DND-41 (cell line): ENCODE results near the gene TBC1D10A.

Experiments
- ATAC-seq: fragments of 200-7000 bp; cut with Tn5 transposase; 3 replicates; pipeline ENCODE4 v1.9.1; 2021; ENCODE audit warnings: low read depth; ENCODE audit not compliant: insufficient read depth
- DNase-seq: peaks from one replicate; pipeline ENCODE4 v3.0.0-alpha.2; 2020
- H2AFZ ChIP-seq: 2 replicates; pipeline ENCODE4 v1.6.0; 2012; ENCODE audit warnings: low read depth, low read length
- H3K27ac ChIP-seq: 2 replicates; pipeline ENCODE4 v1.5.1; 2012; ENCODE audit warnings: low read length, inconsistent platforms
- H3K27me3 ChIP-seq: fragments of 200-600 bp; sonication (generic); 2 replicates; pipeline ENCODE4 v1.6.0; 2012; ENCODE audit warnings: low read length, mild to moderate bottlenecking, inconsistent platforms; ENCODE audit not compliant: insufficient read depth, poor library complexity
- H3K36me3 ChIP-seq: 2 replicates; pipeline ENCODE4 v1.5.1; 2012; ENCODE audit warnings: low read length, inconsistent platforms; ENCODE audit not compliant: insufficient read depth
- H3K4me1 ChIP-seq: 2 replicates; pipeline ENCODE4 v1.5.1; 2012; ENCODE audit warnings: mild to moderate bottlenecking, low read length; ENCODE audit not compliant: insufficient read depth
- H3K4me2 ChIP-seq: 2 replicates; pipeline ENCODE4 v1.6.0; 2012; ENCODE audit warnings: mild to moderate bottlenecking, moderate library complexity, low read length, inconsistent platforms; ENCODE audit not compliant: insufficient read depth
- H3K4me3 ChIP-seq, 2 experiments: fragments of 200-600 bp in 1 of 2; shearing (Covaris generic) in 1 of 2; 2 replicates each; pipeline ENCODE4 v1.5.1; 2012 to 2016; ENCODE audit warnings: inconsistent platforms in 2 of 2, low read length in 2 of 2, mild to moderate bottlenecking in 2 of 2, low read depth in 1 of 2, moderate library complexity in 1 of 2
- H3K79me2 ChIP-seq: 2 replicates; pipeline ENCODE4 v1.6.0; 2012; ENCODE audit warnings: low read length, inconsistent platforms; ENCODE audit not compliant: insufficient read depth
- H3K9ac ChIP-seq: 2 replicates; pipeline ENCODE4 v1.6.0; 2012; ENCODE audit warnings: low read depth, mild to moderate bottlenecking, inconsistent platforms, low read length, moderate library complexity
- H3K9me3 ChIP-seq: 2 replicates; pipeline ENCODE4 v1.5.1; 2012; ENCODE audit warnings: low read length, moderate library complexity, mild to moderate bottlenecking, inconsistent platforms; ENCODE audit not compliant: insufficient read depth, severe bottlenecking
- H4K20me1 ChIP-seq: 2 replicates; pipeline ENCODE4 v1.6.0; 2012; ENCODE audit warnings: low read length; ENCODE audit not compliant: insufficient read depth
- EZH2 ChIP-seq: IDR thresholded peaks from 3 replicates; pipeline ENCODE4 v1.6.1; 2012; ENCODE audit warnings: borderline replicate concordance, low read depth, mild to moderate bottlenecking, moderate library complexity, low read length, inconsistent platforms; ENCODE audit not compliant: severe bottlenecking
- TF ChIP-seq, protein P1 (sequence below): IDR thresholded peaks from 2 replicates; pipeline ENCODE4 v1.5.1; 2012; ENCODE audit warnings: borderline replicate concordance, low read length, moderate library complexity, mild to moderate bottlenecking; ENCODE audit not compliant: poor library complexity, severe bottlenecking; ENCODE audit errors: extremely low read depth

TBC1D10A gene

DNA sequence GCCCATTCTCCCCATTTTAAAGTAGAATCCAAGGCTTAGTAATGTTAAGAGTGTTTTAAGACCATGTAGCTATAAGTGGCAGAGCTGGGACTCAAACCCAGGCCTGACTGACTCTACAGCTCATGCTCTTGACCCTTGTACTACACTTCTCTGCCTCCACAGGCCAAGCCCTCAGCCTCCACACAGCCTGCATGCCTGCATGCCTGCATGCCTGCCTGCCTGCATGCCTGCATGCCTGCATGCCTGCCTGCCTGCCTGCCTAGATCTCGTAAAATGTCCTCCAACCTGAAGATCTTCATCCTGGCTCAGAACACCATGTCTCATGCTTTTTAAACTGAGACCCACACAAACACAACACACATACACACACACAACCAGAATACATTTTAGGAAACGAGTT, 18.6 kb downstream of the TBC1D10A start:
- peak overlapping the region; percentile 89 for H3K27ac ChIP-seq
- ATAC-seq, result no peak
- peak overlapping the region; percentile 64 for H3K9ac ChIP-seq
- no peak overlapping the region for H2AFZ ChIP-seq
- H3K4me2 ChIP-seq, result peak overlapping the region; percentile 60
- no peaks in the 10 kb centered on the region for H3K27me3 ChIP-seq
- TF ChIP-seq EZH2, result no peak
- TF ChIP-seq, protein P1, sequence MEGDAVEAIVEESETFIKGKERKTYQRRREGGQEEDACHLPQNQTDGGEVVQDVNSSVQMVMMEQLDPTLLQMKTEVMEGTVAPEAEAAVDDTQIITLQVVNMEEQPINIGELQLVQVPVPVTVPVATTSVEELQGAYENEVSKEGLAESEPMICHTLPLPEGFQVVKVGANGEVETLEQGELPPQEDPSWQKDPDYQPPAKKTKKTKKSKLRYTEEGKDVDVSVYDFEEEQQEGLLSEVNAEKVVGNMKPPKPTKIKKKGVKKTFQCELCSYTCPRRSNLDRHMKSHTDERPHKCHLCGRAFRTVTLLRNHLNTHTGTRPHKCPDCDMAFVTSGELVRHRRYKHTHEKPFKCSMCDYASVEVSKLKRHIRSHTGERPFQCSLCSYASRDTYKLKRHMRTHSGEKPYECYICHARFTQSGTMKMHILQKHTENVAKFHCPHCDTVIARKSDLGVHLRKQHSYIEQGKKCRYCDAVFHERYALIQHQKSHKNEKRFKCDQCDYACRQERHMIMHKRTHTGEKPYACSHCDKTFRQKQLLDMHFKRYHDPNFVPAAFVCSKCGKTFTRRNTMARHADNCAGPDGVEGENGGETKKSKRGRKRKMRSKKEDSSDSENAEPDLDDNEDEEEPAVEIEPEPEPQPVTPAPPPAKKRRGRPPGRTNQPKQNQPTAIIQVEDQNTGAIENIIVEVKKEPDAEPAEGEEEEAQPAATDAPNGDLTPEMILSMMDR, result no peak
- H3K4me3 ChIP-seq, result no peak overlapping the region
- 0 out of 2 replicates have a peak, but pooled peaks cover 8% of the 10 kb centered on the region for H4K20me1 ChIP-seq
- H3K9me3 ChIP-seq, result no peaks in the 10 kb centered on the region
- peaks cover 52% of the 10 kb centered on the region for H3K36me3 ChIP-seq
- H3K79me2 ChIP-seq, result peaks cover 89% of the 10 kb centered on the region
- H3K4me1 ChIP-seq, result peaks cover 100% of the 10 kb centered on the region
- no peak for DNase-seq

DNA sequence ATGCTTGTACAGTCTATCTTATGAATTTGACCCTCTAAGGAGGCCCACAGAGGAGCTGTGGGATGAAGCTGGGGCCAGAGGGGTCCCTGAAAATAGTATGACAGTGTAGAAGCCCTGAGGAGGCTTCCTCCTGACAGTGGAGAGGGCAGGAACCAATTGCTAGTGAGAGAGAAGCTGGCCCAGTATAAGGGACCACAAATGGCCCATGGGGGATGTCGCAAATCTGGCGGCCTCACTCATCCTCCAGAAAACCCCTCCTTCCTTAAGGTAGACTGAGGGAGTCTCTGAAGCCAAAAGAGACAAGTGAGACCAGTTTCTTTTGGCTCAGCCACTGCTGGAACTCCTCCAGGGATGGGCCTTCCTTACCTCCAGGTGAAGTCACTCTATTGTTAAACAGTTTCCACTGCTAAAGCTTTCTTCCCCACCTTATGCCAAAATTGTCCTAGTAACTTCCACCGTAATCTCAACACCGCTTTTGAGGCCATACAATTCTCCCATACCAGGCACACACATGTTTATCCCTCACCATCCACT, 19.6 kb downstream of the TBC1D10A start:
- Histone ChIP-seq H3K27ac (peak overlapping the region; percentile 95), H3K9ac (peak overlapping the region; percentile 64), H3K79me2 (peaks cover 88% of the 10 kb centered on the region), H3K4me2 (peak overlapping the region; percentile 60), H3K9me3 (no peaks in the 10 kb centered on the region), H4K20me1 (0 out of 2 replicates have a peak, but pooled peaks cover 3% of the 10 kb centered on the region), H3K36me3 (peaks cover 52% of the 10 kb centered on the region), H3K27me3 (no peaks in the 10 kb centered on the region), H3K4me1 (peaks cover 100% of the 10 kb centered on the region), H2AFZ (no peak overlapping the region), H3K4me3 (peak overlapping the region in 1 of 2 experiments; percentile 14; a peak in 1 of 4 replicates)
- TF ChIP-seq, protein P1, result no peak
- no peak for TF ChIP-seq EZH2
- ATAC-seq, result peak; percentile 10; the same call in 2 of the 3 replicates
- DNase-seq, result peak; percentile 52

DNA sequence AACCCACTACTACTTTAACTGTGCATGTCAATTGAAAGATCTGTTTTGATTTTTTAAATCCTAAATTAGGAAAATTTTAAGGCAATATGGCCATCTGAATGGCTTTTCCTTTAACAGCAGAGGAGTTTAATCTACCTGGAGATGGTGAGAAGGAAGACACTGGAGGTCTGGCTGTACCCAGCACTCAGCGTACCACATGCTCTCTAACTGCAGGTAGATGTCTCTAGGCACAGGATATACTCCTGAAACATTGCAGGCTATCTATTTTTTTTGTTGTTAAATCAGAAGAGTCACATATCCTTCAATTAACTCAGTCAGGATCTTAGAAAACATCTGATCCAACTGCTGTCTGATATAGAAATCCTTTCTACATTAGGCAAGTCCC, 20.1 kb downstream of the TBC1D10A start:
- peaks cover 88% of the 10 kb centered on the region for H3K79me2 ChIP-seq
- H3K4me1 ChIP-seq, result peaks cover 98% of the 10 kb centered on the region
- no peaks in the 10 kb centered on the region for H3K27me3 ChIP-seq
- peak overlapping the region; percentile 95 for H3K27ac ChIP-seq
- TF ChIP-seq, protein P1, result no peak
- TF ChIP-seq EZH2, result no peak
- H3K36me3 ChIP-seq, result peaks cover 52% of the 10 kb centered on the region
- no peak for DNase-seq
- ATAC-seq, result peak; percentile 41
- H3K9ac ChIP-seq, result peak overlapping the region; percentile 64
- H2AFZ ChIP-seq, result no peak overlapping the region
- H3K4me2 ChIP-seq, result peak overlapping the region; percentile 60
- no peaks in the 10 kb centered on the region for H4K20me1 ChIP-seq
- peak overlapping the region in 1 of 2 experiments; percentile 14; a peak in 2 of 4 replicates for H3K4me3 ChIP-seq
- no peaks in the 10 kb centered on the region for H3K9me3 ChIP-seq
